Neural progenitor cell (in vitro differentiated cells): ENCODE results near the gene AMMECR1.

Experiments used
- CTCF ChIP-seq: fragments of 200-600 bp; sonication (generic); IDR thresholded peaks from 2 replicates; pipeline ENCODE4 v1.5.1; 2017; ENCODE audit warnings: antibody characterized with exemption, mild to moderate bottlenecking
- EZH2 ChIP-seq: fragments of 200-600 bp; sonication (generic); IDR thresholded peaks from 2 replicates; pipeline ENCODE4 v1.6.1; 2017; ENCODE audit warnings: antibody characterized with exemption, mild to moderate bottlenecking, moderate library complexity

- TF ChIP-seq EZH2: no peak
- TF ChIP-seq CTCF: no peak
Observed at GRCh38 chrX:110204986-110205385, 112.9 kb downstream of the AMMECR1 start.
